ENCODE measurements around the gene TMF1. TPM values are rescaled to one million over a fixed set of nuclear protein-coding genes. Genes with fewer than 3 reads are reported as not detected.

Gene TMF1
- total and polyA plus RNA-seq, 12 donors: 6.0 to 23.2 (median 20.1) TPM

DNA sequence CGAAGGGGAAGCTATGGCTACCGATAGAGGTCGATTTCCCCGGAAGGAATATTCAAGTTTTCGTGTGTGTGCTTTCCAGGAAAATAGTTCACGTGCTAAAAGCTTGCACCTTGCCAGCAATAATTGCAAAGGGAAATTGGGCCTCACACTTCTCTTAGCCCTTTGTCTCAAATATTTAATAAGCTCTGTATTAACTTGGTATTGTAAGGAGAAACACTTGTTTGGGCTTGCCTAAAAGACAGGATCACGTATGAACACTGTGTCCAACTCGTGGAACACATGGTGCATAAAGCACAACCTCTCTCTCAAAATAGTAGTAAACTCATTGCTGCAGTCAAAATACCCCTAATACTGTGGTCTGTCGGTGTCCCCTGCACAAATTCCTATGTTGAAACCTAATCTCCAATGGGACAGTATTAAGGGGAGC, 352 bp upstream of the TMF1 start:
- no peak for DNase-seq
- WGBS, 2 donors: 8 to 11% methylated on average over 9 of the region's 9 CpGs
- peaks cover 3 to 36% (median 32%) of the 10 kb centered on the region in 9 donors for H3K4me1 ChIP-seq
- H3K27ac ChIP-seq: peak overlapping the region in 9 of 10 donors; percentile 87 to 98 (median 92)
- H3K36me3 ChIP-seq: peaks cover 0 to 70% (median 22%) of the 10 kb centered on the region in 9 donors
- ATAC-seq: peak in 3 of 8 donors; percentile 1 to 18 (median 9)
- no peaks in the 10 kb centered on the region for H3K9me3 ChIP-seq
- H3K4me3 ChIP-seq: peak overlapping the region; percentile 66 to 99 (median 76)
- H3K27me3 ChIP-seq: no peaks in the 10 kb centered on the region
- intact Hi-C loops (cut with DNase I): loop anchor here in 2 of 10 donors (2.0 to 5.0 kb wide), 2 partner anchors 26 to 40 kb away; partner anchors contain the start of gene EOGT (in 2 of the 2)
- TF ChIP-seq, protein P1, sequence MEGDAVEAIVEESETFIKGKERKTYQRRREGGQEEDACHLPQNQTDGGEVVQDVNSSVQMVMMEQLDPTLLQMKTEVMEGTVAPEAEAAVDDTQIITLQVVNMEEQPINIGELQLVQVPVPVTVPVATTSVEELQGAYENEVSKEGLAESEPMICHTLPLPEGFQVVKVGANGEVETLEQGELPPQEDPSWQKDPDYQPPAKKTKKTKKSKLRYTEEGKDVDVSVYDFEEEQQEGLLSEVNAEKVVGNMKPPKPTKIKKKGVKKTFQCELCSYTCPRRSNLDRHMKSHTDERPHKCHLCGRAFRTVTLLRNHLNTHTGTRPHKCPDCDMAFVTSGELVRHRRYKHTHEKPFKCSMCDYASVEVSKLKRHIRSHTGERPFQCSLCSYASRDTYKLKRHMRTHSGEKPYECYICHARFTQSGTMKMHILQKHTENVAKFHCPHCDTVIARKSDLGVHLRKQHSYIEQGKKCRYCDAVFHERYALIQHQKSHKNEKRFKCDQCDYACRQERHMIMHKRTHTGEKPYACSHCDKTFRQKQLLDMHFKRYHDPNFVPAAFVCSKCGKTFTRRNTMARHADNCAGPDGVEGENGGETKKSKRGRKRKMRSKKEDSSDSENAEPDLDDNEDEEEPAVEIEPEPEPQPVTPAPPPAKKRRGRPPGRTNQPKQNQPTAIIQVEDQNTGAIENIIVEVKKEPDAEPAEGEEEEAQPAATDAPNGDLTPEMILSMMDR (IDR thresholded peaks at IDR 0.05): no peak

DNA sequence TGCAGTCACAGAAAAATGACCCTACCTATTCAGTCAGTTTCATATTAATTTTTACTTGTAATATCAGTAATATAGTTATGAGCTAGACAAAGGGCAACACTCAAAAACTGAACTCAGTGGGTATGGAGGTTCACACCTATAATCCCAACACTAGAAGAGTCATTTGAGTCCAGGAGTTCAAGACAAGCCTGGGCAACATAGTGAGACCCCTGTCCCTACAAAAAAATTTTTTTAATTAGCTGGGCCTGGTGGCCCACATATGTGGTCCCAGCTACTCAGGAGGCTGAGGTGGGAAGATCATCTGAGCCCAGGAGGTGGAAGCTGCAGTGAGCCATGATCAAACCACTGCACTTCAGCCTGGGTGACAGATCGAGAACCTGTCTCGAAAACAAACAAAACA, 3.1 kb downstream of the TMF1 start:
- ATAC-seq (no peak), DNase-seq (no peak)
- WGBS, 2 donors: 98% methylated on average over 2 of the region's 2 CpGs
- H3K27ac ChIP-seq: no peak overlapping the region
- H3K4me1 ChIP-seq: peaks cover 3 to 51% (median 43%) of the 10 kb centered on the region in 9 donors
- H3K36me3 ChIP-seq: peaks cover 0 to 70% (median 23%) of the 10 kb centered on the region in 9 donors
- H3K27me3 ChIP-seq: no peaks in the 10 kb centered on the region
- intact Hi-C loops (cut with DNase I): no loop called here
- no peaks in the 10 kb centered on the region for H3K9me3 ChIP-seq
- H3K4me3 ChIP-seq: no peak overlapping the region
- TF ChIP-seq, protein P1 (IDR thresholded peaks at IDR 0.05): no peak

DNA sequence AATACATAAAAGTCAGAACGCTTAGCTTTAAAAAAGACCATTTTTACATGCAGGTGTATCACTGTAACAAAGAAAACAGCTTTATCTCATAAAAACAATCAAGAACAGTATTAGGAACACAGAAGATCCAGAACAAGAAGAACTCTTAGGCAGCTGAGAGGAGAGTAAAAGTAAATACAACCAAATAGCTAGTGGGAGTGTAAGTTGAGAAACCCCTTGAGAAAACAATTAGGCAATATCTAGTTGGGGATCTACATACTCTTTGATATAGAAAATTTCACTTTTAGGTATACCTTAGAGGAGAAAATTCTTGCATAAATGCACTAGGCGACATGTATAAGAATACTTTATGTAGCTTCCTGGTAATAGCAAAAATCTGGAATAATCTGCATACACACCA, 7.5 kb downstream of the TMF1 start:
- 94 to 95% methylated on average over 2 of the region's 2 CpGs for WGBS, 2 donors
- H3K4me1 ChIP-seq: peaks cover 0 to 28% (median 19%) of the 10 kb centered on the region in 9 donors
- H3K27ac ChIP-seq: no peak overlapping the region
- peaks cover 0 to 98% (median 55%) of the 10 kb centered on the region in 9 donors for H3K36me3 ChIP-seq
- no peak overlapping the region for H3K4me3 ChIP-seq
- ATAC-seq: no peak
- no peaks in the 10 kb centered on the region for H3K27me3 ChIP-seq
- no peak for DNase-seq
- H3K9me3 ChIP-seq: no peaks in the 10 kb centered on the region
- TF ChIP-seq, protein P1 (IDR thresholded peaks at IDR 0.05): no peak
- intact Hi-C loops (cut with DNase I): no loop called here

DNA sequence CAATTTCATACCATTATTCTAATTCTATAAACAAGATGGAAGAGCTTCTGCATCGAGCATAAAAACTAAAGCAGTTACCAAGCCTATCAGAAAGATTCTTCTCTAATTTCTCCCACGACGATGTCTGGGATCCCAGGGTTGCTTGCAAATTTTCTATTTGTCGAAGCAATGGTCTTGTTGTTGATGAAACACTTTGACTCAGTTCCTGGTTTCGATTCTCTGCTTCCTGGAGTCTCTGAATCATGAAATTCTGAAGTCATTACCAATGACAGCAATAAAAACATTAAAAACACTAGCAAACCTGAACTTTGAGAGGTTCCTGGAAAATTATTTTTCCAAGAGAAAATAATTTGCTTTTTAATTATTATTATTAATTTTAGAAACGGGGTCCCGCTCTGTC, 18.7 kb downstream of the TMF1 start:
- WGBS, 2 donors: 90 to 95% methylated on average over 7 of the region's 7 CpGs
- Histone ChIP-seq H3K27ac (peak overlapping the region in 1 of 10 donors; percentile 61), H3K27me3 (no peaks in the 10 kb centered on the region), H3K4me1 (peaks cover 0 to 6% (median 0%) of the 10 kb centered on the region in 9 donors), H3K9me3 (no peaks in the 10 kb centered on the region), H3K36me3 (peaks cover 0 to 100% (median 68%) of the 10 kb centered on the region in 9 donors), H3K4me3 (no peak overlapping the region)
- no peak for DNase-seq
- TF ChIP-seq, protein P1 (IDR thresholded peaks at IDR 0.05): no peak
- intact Hi-C loops (cut with DNase I): no loop called here
- ATAC-seq: no peak
